Ascending aorta (tissue), 2 donors: Measurements from ENCODE around the gene DBN1. TPM values are rescaled to one million over a fixed set of nuclear protein-coding genes. Genes with fewer than 3 reads are reported as not detected.
A peak's percentile ranks its signal among the peaks of the same experiment; 100 is the strongest.

ENCODE experiments used
- DNase-seq, 2 donors: peaks; one replicate each; pipeline ENCODE4 v3.0.0-alpha.2; 2019; ENCODE audit warnings: low spot score in 2 of 2
- H3K27ac ChIP-seq, 2 donors: fragments of 200-600 bp; sonication (generic); one replicate each; pipeline ENCODE4 v1.5.1; 2016 to 2017; ENCODE audit warnings: mild to moderate bottlenecking in 1 of 2
- H3K27me3 ChIP-seq: fragments of 200-600 bp; sonication (generic); one replicate; pipeline ENCODE4 v1.5.1; 2017
- H3K36me3 ChIP-seq, 2 donors: fragments of 200-600 bp; sonication (generic); one replicate each; pipeline ENCODE4 v1.5.1; 2016
- H3K4me1 ChIP-seq, 2 donors: fragments of 200-600 bp; sonication (generic); one replicate each; pipeline ENCODE4 v1.5.1; 2016 to 2017; ENCODE audit warnings: mild to moderate bottlenecking in 1 of 2
- H3K4me3 ChIP-seq, 2 donors: fragments of 200-600 bp; sonication (generic); one replicate each; pipeline ENCODE4 v1.5.1; 2016 to 2017; ENCODE audit warnings: mild to moderate bottlenecking in 1 of 2
- H3K9me3 ChIP-seq, 2 donors: fragments of 200-600 bp; sonication (generic); one replicate each; pipeline ENCODE4 v1.5.1; 2016
- CTCF ChIP-seq, 3 experiments: fragments of 200-600 bp in 2 of 3; fragments of 450-650 bp in 1 of 3; sonication (generic) in 2 of 3; IDR thresholded peaks; one replicate each; pipeline ENCODE4 v1.5.1; 2016 to 2019; ENCODE audit warnings: antibody characterized with exemption in 3 of 3, mild to moderate bottlenecking in 1 of 3, moderate library complexity in 1 of 3
- intact Hi-C: fragments of 100-400 bp; cut with DNase I; formaldehyde crosslinking; loops from one replicate; pipeline ENCODE4 v1.15.1; 2023
- total RNA-seq: library from RNA; depleted of rRNA; stranded (reverse); fragments of >200 nt; gene quantifications from one replicate; pipeline ENCODE4 v1.1.0, GENCODE V29; 2016

Gene DBN1
- total RNA-seq, 1 donor from 2014 or later, result 151 TPM

- Histone ChIP-seq H3K27ac (no peak within 1 kb of the TSS), H3K36me3 (peaks cover 5 to 8% of the 10 kb centered on the region in 2 donors), H3K4me1 (peaks cover 17 to 24% of the 10 kb centered on the region in 2 donors), H3K4me3 (peak within 1 kb of the TSS; percentile 59 to 70), H3K27me3 (no peaks in the 10 kb centered on the region), H3K9me3 (no peaks in the 10 kb centered on the region)
- no peak for DNase-seq
- peak in 1 of 3 experiments; percentile 21 for TF ChIP-seq CTCF (IDR thresholded peaks at IDR 0.05)
- intact Hi-C loops, result loop anchor here (1.0 kb wide), 1 partner anchor 20 kb away; the partner anchor contains the start of gene GRK6
Measured at GRCh38 chr5:177446200-177447065, 27.0 kb downstream of the DBN1 start, which contains the start of gene PRR7. Gene PRR7, plus strand, starts transcription at chr5:177446814. Its CDS starts 8,254 bp downstream, at chr5:177455068.

GRCh38 chr5:177445917-177446199, 27.6 kb downstream of the DBN1 start:
- Histone ChIP-seq H3K9me3 (no peaks in the 10 kb centered on the region), H3K27ac (no peak overlapping the region), H3K27me3 (no peaks in the 10 kb centered on the region), H3K4me3 (peak overlapping the region; percentile 59 to 70), H3K4me1 (peaks cover 17 to 24% of the 10 kb centered on the region in 2 donors), H3K36me3 (peaks cover 7 to 14% of the 10 kb centered on the region in 2 donors)
- no peak for DNase-seq
- no peak for TF ChIP-seq CTCF (IDR thresholded peaks at IDR 0.05)
- intact Hi-C loops, result no loop called here

- DNase-seq, result no peak
Measured at GRCh38 chr5:177445052-177445916, 28.1 kb downstream of the DBN1 start.

GRCh38 chr5:177444106-177445051, 29.1 kb downstream of the DBN1 start:
- Histone ChIP-seq H3K9me3 (no peaks in the 10 kb centered on the region), H3K4me1 (peaks cover 17 to 24% of the 10 kb centered on the region in 2 donors), H3K36me3 (peaks cover 15 to 17% of the 10 kb centered on the region in 2 donors), H3K27me3 (no peaks in the 10 kb centered on the region), H3K27ac (no peak overlapping the region), H3K4me3 (no peak overlapping the region)
- no peak for TF ChIP-seq CTCF (IDR thresholded peaks at IDR 0.05)
- no peak for DNase-seq
- intact Hi-C loops, result no loop called here

More at GRCh38 chr5:177445052-177445916, 28.1 kb downstream of the DBN1 start:
- Histone ChIP-seq H3K9me3 (no peaks in the 10 kb centered on the region), H3K36me3 (peaks cover 13 to 17% of the 10 kb centered on the region in 2 donors), H3K4me1 (peaks cover 17 to 24% of the 10 kb centered on the region in 2 donors), H3K27me3 (no peaks in the 10 kb centered on the region), H3K4me3 (no peak overlapping the region), H3K27ac (no peak overlapping the region)
- intact Hi-C loops, result no loop called here
- TF ChIP-seq CTCF (IDR thresholded peaks at IDR 0.05), result no peak
